Measurements from ENCODE around the gene HSPA12B. TPM values are rescaled to one million over a fixed set of nuclear protein-coding genes. Genes with fewer than 3 reads are reported as not detected.

HSPA12B gene
- total RNA-seq, 1 donor from 2014 or later = not detected

DNA sequence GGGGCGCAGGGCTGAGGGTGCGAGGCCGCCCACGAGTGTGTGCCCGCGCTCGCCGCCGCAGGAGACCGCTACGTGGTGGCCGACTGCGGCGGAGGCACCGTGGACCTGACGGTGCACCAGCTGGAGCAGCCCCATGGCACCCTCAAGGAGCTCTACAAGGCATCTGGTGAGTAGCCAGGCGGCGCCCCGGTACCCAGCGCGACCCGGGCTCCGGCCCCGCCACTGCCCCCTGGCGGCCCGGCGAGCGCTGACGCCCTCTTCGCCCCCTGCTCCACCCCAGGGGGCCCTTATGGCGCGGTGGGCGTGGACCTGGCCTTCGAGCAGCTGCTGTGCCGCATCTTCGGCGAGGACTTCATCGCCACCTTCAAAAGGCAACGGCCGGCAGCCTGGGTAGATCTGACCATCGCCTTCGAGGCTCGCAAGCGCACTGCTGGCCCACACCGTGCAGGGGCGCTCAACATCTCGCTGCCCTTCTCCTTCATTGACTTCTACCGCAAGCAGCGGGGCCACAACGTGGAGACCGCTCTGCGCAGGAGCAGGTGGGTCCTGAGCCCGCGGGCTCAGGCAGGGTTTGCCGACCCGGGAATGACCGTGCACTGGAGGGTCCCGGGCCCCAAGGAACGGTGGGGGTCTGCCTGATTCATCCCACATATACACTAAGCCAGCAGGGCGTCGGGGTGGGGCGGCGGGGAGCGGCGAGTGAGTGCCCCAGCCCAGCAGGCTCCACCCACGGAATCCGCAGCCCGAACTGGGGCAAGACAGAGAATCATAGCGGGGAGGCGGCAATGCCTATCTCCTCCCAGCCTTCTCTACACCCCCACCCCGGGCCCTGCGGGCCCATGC, 17.4 kb downstream of the HSPA12B start:
- TF ChIP-seq, protein P1, sequence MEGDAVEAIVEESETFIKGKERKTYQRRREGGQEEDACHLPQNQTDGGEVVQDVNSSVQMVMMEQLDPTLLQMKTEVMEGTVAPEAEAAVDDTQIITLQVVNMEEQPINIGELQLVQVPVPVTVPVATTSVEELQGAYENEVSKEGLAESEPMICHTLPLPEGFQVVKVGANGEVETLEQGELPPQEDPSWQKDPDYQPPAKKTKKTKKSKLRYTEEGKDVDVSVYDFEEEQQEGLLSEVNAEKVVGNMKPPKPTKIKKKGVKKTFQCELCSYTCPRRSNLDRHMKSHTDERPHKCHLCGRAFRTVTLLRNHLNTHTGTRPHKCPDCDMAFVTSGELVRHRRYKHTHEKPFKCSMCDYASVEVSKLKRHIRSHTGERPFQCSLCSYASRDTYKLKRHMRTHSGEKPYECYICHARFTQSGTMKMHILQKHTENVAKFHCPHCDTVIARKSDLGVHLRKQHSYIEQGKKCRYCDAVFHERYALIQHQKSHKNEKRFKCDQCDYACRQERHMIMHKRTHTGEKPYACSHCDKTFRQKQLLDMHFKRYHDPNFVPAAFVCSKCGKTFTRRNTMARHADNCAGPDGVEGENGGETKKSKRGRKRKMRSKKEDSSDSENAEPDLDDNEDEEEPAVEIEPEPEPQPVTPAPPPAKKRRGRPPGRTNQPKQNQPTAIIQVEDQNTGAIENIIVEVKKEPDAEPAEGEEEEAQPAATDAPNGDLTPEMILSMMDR (IDR thresholded peaks at IDR 0.05) = peak; percentile 82
- H3K4me1 Mint-ChIP-seq (ENCODE audit: unreplicated experiment) = peaks cover 9% of the 10 kb centered on the region
- DNase-seq (ENCODE audit: extremely low spot score, unreplicated experiment) = no peak
- H3K27ac Mint-ChIP-seq (ENCODE audit: unreplicated experiment) = no peak overlapping the region
- H3K9me3 Mint-ChIP-seq (ENCODE audit: unreplicated experiment) = no peaks in the 10 kb centered on the region
- peak overlapping the region; percentile 44 for H3K4me3 Mint-ChIP-seq (ENCODE audit: unreplicated experiment)
- H3K27me3 Mint-ChIP-seq (ENCODE audit: unreplicated experiment) = peaks cover 7% of the 10 kb centered on the region
- H3K36me3 Mint-ChIP-seq (ENCODE audit: unreplicated experiment) = no peaks in the 10 kb centered on the region

DNA sequence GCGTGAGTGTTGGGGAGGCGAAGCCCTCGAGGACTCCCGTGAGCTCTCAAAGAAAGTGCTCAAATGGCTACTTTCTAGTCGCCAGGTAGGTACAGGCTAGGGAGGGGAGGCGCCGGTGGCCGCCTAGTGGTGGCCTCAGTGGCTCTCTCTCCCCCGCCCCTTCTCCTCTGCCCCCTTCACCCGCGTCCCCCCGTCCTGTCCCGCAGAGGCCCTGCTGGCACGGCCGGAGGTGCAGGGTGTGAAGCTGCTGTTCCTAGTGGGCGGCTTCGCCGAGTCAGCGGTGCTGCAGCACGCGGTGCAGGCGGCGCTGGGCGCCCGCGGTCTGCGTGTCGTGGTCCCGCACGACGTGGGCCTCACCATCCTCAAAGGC, 18.8 kb downstream of the HSPA12B start:
- H3K4me3 Mint-ChIP-seq (ENCODE audit: unreplicated experiment) = peak overlapping the region; percentile 18
- no peak overlapping the region for H3K27ac Mint-ChIP-seq (ENCODE audit: unreplicated experiment)
- H3K27me3 Mint-ChIP-seq (ENCODE audit: unreplicated experiment) = peaks cover 2% of the 10 kb centered on the region
- TF ChIP-seq, protein P1 (IDR thresholded peaks at IDR 0.05) = no peak
- H3K36me3 Mint-ChIP-seq (ENCODE audit: unreplicated experiment) = no peaks in the 10 kb centered on the region
- no peak for DNase-seq (ENCODE audit: extremely low spot score, unreplicated experiment)
- H3K4me1 Mint-ChIP-seq (ENCODE audit: unreplicated experiment) = peaks cover 8% of the 10 kb centered on the region
- no peaks in the 10 kb centered on the region for H3K9me3 Mint-ChIP-seq (ENCODE audit: unreplicated experiment)

DNA sequence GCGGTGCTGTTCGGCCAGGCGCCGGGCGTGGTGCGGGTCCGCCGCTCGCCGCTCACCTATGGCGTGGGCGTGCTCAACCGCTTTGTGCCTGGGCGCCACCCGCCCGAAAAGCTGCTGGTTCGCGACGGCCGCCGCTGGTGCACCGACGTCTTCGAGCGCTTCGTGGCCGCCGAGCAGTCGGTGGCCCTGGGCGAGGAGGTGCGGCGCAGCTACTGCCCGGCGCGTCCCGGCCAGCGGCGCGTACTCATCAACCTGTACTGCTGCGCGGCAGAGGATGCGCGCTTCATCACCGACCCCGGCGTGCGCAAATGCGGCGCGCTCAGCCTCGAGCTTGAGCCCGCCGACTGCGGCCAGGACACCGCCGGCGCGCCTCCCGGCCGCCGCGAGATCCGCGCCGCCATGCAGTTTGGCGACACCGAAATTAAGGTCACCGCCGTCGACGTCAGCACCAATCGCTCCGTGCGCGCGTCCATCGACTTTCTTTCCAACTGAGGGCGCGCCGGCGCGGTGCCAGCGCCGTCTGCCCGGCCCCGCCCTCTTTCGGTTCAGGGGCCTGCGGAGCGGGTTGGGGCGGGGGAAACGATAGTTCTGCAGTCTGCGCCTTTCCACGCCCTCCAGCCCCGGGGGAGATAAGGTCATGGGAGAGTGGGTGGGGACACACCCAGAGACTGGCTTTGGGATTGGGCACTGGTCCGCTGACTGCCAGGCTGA, 19.3 kb downstream of the HSPA12B start:
- TF ChIP-seq, protein P1 (IDR thresholded peaks at IDR 0.05) = no peak
- H3K9me3 Mint-ChIP-seq (ENCODE audit: unreplicated experiment) = no peaks in the 10 kb centered on the region
- peaks cover 2% of the 10 kb centered on the region for H3K27me3 Mint-ChIP-seq (ENCODE audit: unreplicated experiment)
- no peaks in the 10 kb centered on the region for H3K36me3 Mint-ChIP-seq (ENCODE audit: unreplicated experiment)
- peaks cover 8% of the 10 kb centered on the region for H3K4me1 Mint-ChIP-seq (ENCODE audit: unreplicated experiment)
- H3K4me3 Mint-ChIP-seq (ENCODE audit: unreplicated experiment) = peak overlapping the region; percentile 58
- H3K27ac Mint-ChIP-seq (ENCODE audit: unreplicated experiment) = no peak overlapping the region
- no peak for DNase-seq (ENCODE audit: extremely low spot score, unreplicated experiment)

DNA sequence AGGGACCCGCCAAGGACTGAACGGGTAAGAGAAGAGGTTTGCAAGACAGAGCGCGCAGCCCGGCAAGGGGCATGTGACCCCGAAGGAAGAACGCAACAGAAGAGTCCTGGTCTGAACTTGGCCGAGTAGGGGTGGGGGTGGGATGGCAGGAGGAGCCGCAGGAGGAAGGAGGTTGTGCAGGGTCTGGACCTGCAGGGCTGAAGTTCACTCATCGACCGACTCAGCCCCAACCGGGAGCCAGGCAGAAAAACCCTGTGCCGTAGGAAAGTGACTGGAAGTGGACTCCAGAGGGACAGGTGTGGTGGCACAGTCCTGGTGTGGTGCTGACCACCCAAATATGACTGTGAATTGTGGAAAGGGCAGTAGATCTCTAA, 19.9 kb downstream of the HSPA12B start:
- Mint-ChIP-seq H3K4me1 (ENCODE audit: unreplicated experiment) (peaks cover 8% of the 10 kb centered on the region), H3K4me3 (ENCODE audit: unreplicated experiment) (peak overlapping the region; percentile 58), H3K27ac (ENCODE audit: unreplicated experiment) (no peak overlapping the region), H3K27me3 (ENCODE audit: unreplicated experiment) (peaks cover 1% of the 10 kb centered on the region), H3K36me3 (ENCODE audit: unreplicated experiment) (no peaks in the 10 kb centered on the region), H3K9me3 (ENCODE audit: unreplicated experiment) (no peaks in the 10 kb centered on the region)
- TF ChIP-seq, protein P1 (IDR thresholded peaks at IDR 0.05) = no peak
- no peak for DNase-seq (ENCODE audit: extremely low spot score, unreplicated experiment)

DNA sequence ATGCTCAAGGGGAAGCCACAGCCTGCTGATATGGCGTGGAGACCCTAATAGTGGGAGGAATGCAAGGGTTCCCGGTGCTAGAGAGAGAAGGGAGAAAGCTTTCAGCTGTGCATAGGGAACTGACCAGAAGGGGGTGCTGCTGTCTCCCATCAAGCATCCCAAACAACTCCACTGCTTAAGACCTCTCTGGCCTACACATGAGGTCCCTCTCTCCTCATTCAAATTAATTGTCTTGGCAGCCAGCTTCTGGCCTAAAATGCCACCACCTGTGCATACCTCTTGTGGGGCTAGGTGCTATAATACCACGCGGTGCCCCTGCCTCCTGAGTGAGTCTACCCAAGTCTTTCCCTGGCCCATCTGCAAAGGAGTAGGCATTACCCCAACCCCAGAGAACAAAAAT, 20.6 kb downstream of the HSPA12B start:
- Mint-ChIP-seq H3K9me3 (ENCODE audit: unreplicated experiment) (no peaks in the 10 kb centered on the region), H3K27me3 (ENCODE audit: unreplicated experiment) (no peaks in the 10 kb centered on the region), H3K36me3 (ENCODE audit: unreplicated experiment) (peaks cover 2% of the 10 kb centered on the region), H3K27ac (ENCODE audit: unreplicated experiment) (no peak overlapping the region), H3K4me3 (ENCODE audit: unreplicated experiment) (no peak overlapping the region), H3K4me1 (ENCODE audit: unreplicated experiment) (peaks cover 8% of the 10 kb centered on the region)
- DNase-seq (ENCODE audit: extremely low spot score, unreplicated experiment) = no peak
- TF ChIP-seq, protein P1 (IDR thresholded peaks at IDR 0.05) = peak; percentile 74

All from osteocyte (in vitro differentiated cells).